IMR-90 (cell line): ENCODE data around the gene C22orf31. TPM values are rescaled to one million over a fixed set of nuclear protein-coding genes. Genes with fewer than 3 reads are reported as not detected.

Source experiments
- ATAC-seq: fragments of 200-7000 bp; cut with Tn5 transposase; 2 replicates; pipeline ENCODE4 v1.9.1; 2020; ENCODE audit warnings: low read depth, mild to moderate bottlenecking, moderate library complexity
- BruUV-seq: library from RNA; stranded (reverse); fragments of 400-500 nt; replicated peaks from 2 replicates; lab custom pipeline; 2021; lab: Mats Ljungman, UMichigan
- CTCF ChIA-PET: fragments of 300-600 bp; formaldehyde crosslinking; extraction: SDS; loops from one replicate; lab custom pipeline; 2021; ENCODE audit warnings: antibody characterized with exemption; lab: Yijun Ruan, JAX
- POLR2A ChIA-PET: fragments of 300-600 bp; sonication (Branson Sonifier 250); formaldehyde crosslinking; loops from one replicate; lab custom pipeline; 2022; ENCODE audit warnings: antibody characterized with exemption; ENCODE audit not compliant: unreplicated experiment; lab: Charles Lee
- DNase-seq: peaks from one replicate; pipeline ENCODE4 v3.0.0; 2013
- H2AFZ ChIP-seq: replicated peaks from 2 replicates; pipeline ENCODE3; 2013; ENCODE audit warnings: low read length, mild to moderate bottlenecking; ENCODE audit not compliant: poor library complexity
- H2AK5ac ChIP-seq: 2 replicates; pipeline ENCODE4 v1.6.1; 2013; ENCODE audit warnings: low read depth, low read length, inconsistent platforms
- H2AK9ac ChIP-seq: replicated peaks from 2 replicates; pipeline ENCODE3; 2013; ENCODE audit warnings: mild to moderate bottlenecking, low read depth, low read length, moderate library complexity; ENCODE audit not compliant: poor library complexity
- H2BK120ac ChIP-seq: 2 replicates; pipeline ENCODE4 v1.6.1; 2013; ENCODE audit warnings: low read depth, low read length, inconsistent platforms
- H2BK15ac ChIP-seq: 3 replicates; pipeline ENCODE4 v1.6.1; 2013; ENCODE audit warnings: low read depth, low read length, inconsistent platforms
- H2BK20ac ChIP-seq: 2 replicates; pipeline ENCODE4 v1.6.1; 2013; ENCODE audit warnings: low read depth, mild to moderate bottlenecking, inconsistent platforms, low read length, moderate library complexity
- H2BK5ac ChIP-seq: 2 replicates; pipeline ENCODE4 v1.6.1; 2013; ENCODE audit warnings: mild to moderate bottlenecking, low read depth, low read length, inconsistent platforms; ENCODE audit not compliant: poor library complexity, severe bottlenecking
- H3K14ac ChIP-seq: replicated peaks from 2 replicates; pipeline ENCODE4 v1.6.1; 2013; ENCODE audit warnings: low read depth, low read length, inconsistent platforms
- H3K18ac ChIP-seq: 2 replicates; pipeline ENCODE4 v1.6.1; 2013; ENCODE audit warnings: low read depth, low read length, control low read depth
- H3K23ac ChIP-seq: 2 replicates; pipeline ENCODE4 v1.6.1; 2013; ENCODE audit warnings: low read depth, low read length, inconsistent platforms
- H3K27ac ChIP-seq: 2 replicates; pipeline ENCODE4 v1.5.1; 2013; ENCODE audit warnings: mild to moderate bottlenecking, control low read depth, low read length; ENCODE audit not compliant: insufficient read depth
- H3K27me3 ChIP-seq: 2 replicates; pipeline ENCODE4 v1.6.1; 2013; ENCODE audit warnings: low read length; ENCODE audit not compliant: control insufficient read depth, insufficient read depth
- H3K36me3 ChIP-seq: 2 replicates; pipeline ENCODE4 v1.6.1; 2013; ENCODE audit warnings: low read length, mixed read lengths; ENCODE audit not compliant: control insufficient read depth, insufficient read depth
- H3K4ac ChIP-seq: 2 replicates; pipeline ENCODE4 v1.6.1; 2013; ENCODE audit warnings: low read depth, low read length, inconsistent platforms
- H3K4me1 ChIP-seq: 2 replicates; pipeline ENCODE4 v1.6.1; 2013; ENCODE audit warnings: low read length, mixed read lengths; ENCODE audit not compliant: control insufficient read depth, insufficient read depth
- H3K4me2 ChIP-seq: 2 replicates; pipeline ENCODE4 v1.6.1; 2013; ENCODE audit warnings: low read depth, mild to moderate bottlenecking, control low read depth, low read length, moderate library complexity
- H3K4me3 ChIP-seq: 2 replicates; pipeline ENCODE4 v1.5.1; 2013; ENCODE audit warnings: low read depth, mild to moderate bottlenecking, control low read depth, low read length, moderate library complexity; ENCODE audit not compliant: insufficient read depth
- H3K56ac ChIP-seq: 2 replicates; pipeline ENCODE4 v1.6.1; 2013; ENCODE audit warnings: low read length, inconsistent platforms; ENCODE audit not compliant: insufficient read depth; ENCODE audit errors: extremely low read depth
- H3K79me1 ChIP-seq, 2 experiments: 2 replicates each; pipeline ENCODE4 v1.6.1; 2013; ENCODE audit warnings: low read length in 2 of 2, inconsistent platforms in 1 of 2, low read depth in 1 of 2
- H3K9ac ChIP-seq: 2 replicates; pipeline ENCODE4 v1.6.1; 2013; ENCODE audit warnings: low read depth, low read length, control low read depth
- H3K9me1 ChIP-seq: 2 replicates; pipeline ENCODE4 v1.6.1; 2013; ENCODE audit warnings: low read length, inconsistent platforms; ENCODE audit not compliant: insufficient read depth
- H3K9me3 ChIP-seq: 2 replicates; pipeline ENCODE4 v1.6.1; 2013; ENCODE audit warnings: low read length; ENCODE audit not compliant: control insufficient read depth, insufficient read depth
- H4K20me1 ChIP-seq: 2 replicates; pipeline ENCODE4 v1.6.1; 2013; ENCODE audit warnings: low read length, inconsistent platforms; ENCODE audit not compliant: insufficient read depth
- H4K5ac ChIP-seq: 2 replicates; pipeline ENCODE4 v1.6.1; 2013; ENCODE audit warnings: mild to moderate bottlenecking, low read depth, low read length, control low read depth
- H4K8ac ChIP-seq, 2 experiments: 2 replicates each; pipeline ENCODE4 v1.6.1; 2013; ENCODE audit warnings: low read depth in 2 of 2, low read length in 2 of 2, control low read depth in 1 of 2, inconsistent platforms in 1 of 2
- H4K91ac ChIP-seq: 2 replicates; pipeline ENCODE4 v1.6.1; 2013; ENCODE audit warnings: low read depth, low read length, inconsistent platforms; ENCODE audit not compliant: insufficient read depth
- CHD1 ChIP-seq: IDR thresholded peaks from 2 replicates; pipeline ENCODE4 v1.6.1; 2012; ENCODE audit warnings: low read depth, low read length, improper control_type of control experiment
- FOS ChIP-seq: fragments of 150-350 bp; IDR thresholded peaks from 2 replicates; pipeline ENCODE4 v1.6.1; 2016; ENCODE audit warnings: low read depth, low read length
- MAFK ChIP-seq: IDR thresholded peaks from 2 replicates; pipeline ENCODE4 v1.6.1; 2012; ENCODE audit warnings: low read depth, low read length, improper control_type of control experiment
- MAZ ChIP-seq: IDR thresholded peaks from 2 replicates; pipeline ENCODE4 v1.6.1; 2012; ENCODE audit warnings: low read depth, mild to moderate bottlenecking, low read length, improper control_type of control experiment, moderate library complexity, borderline replicate concordance
- RAD21 ChIP-seq: IDR thresholded peaks from 2 replicates; pipeline ENCODE4 v1.6.1; 2012; ENCODE audit warnings: low read length, improper control_type of control experiment
- SMC3 ChIP-seq: fragments of 150-350 bp; IDR thresholded peaks from 2 replicates; pipeline ENCODE4 v1.6.1; 2016; ENCODE audit warnings: low read depth, mild to moderate bottlenecking, antibody characterized with exemption, low read length, moderate library complexity
- USF2 ChIP-seq: fragments of 150-350 bp; IDR thresholded peaks from 2 replicates; pipeline ENCODE4 v1.6.1; 2017; ENCODE audit warnings: mild to moderate bottlenecking, antibody characterized with exemption, low read length, low read depth
- WGBS, 2 experiments: methylation state at CpG; one replicate each; pipeline versions ENCODE4 v1.1.5 to v1.1.7; 2013; ENCODE audit warnings: missing lambda C conversion rate in 2 of 2; ENCODE audit not compliant: insufficient read length in 1 of 2; ENCODE audit errors: extremely low coverage in 2 of 2; 5-methylcytosine and 5-hydroxymethylcytosine counted together
- dilution Hi-C: fragments of 300-500 bp; cut with HindIII; formaldehyde crosslinking; loops from one replicate; pipeline ENCODE4 v1.14.3; 2018; ENCODE audit warnings: low sequenced_read_pairs; ENCODE audit not compliant: unreplicated experiment
- in situ Hi-C: fragments of 300-500 bp; cut with MboI; formaldehyde crosslinking; loops from 3 replicates; pipeline ENCODE4 v1.14.3; 2019; ENCODE audit warnings: low sequenced_read_pairs, inconsistent platforms, mixed read lengths
- intact Hi-C: fragments of 100-400 bp; cut with micrococcal nuclease; formaldehyde crosslinking; loops from 2 replicates; pipeline ENCODE4 v1.10.0; 2022
- polyA plus RNA-seq, 3 experiments: library from polyadenylated mRNA; depleted of rRNA; stranded (reverse); fragments of >200 nt; gene quantifications; 2 replicates each; pipeline ENCODE4 v1.2.3, GENCODE V29; 2012; ENCODE audit warnings: low replicate concordance in 1 of 3
- total RNA-seq: library from RNA; depleted of rRNA; stranded (reverse); fragments of >200 nt; gene quantifications from 2 replicates; pipeline ENCODE4 v1.2.3, GENCODE V29; 2012

Gene C22orf31
- total and polyA plus RNA-seq, 2 of the 4 experiments (the other 2 are of a cell fraction): not detected

DNA sequence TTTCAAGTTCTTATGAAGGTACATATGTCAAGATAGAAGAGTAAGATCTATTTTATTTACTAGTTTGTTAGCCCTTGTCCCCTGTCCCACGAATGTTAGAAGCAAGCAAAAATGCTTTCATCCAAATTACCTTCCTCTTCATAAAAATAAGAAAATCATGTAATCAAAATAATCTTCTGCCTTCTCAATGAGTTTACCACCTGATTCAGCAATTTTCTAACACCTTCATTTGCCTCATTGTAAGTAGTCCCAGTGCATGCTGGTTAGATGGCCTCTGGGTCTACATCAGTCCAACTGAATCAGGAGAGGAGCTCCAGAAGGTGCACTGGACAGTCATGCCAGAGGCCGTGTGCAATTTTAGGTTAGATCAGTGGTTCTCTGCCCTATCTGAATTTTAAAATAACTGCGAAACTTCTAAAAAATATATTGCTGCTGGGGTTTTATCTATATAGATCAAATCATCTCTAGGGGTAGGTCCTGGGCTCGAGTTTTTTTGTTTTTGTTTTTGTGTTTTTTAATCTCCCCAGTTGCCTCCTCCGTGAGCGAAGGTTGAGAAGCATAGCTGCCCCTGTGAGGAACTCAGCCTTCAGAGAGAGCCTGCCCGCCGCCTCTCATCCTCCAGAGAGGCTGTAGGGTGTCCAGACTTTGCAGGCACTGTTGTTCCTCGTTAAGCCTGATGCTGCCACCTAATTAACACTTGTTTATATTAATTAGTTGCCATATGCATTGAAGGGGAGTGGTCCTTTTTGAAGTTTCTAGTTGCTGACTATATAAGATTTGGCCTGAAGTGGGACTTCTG, 32.2 kb downstream of the C22orf31 start:
- Histone ChIP-seq H4K20me1 (no peaks in the 10 kb centered on the region), H3K4me2 (no peak overlapping the region), H3K9me1 (peaks cover 16% of the 10 kb centered on the region), H3K14ac (no peak overlapping the region), H3K23ac (no peak overlapping the region), H2BK15ac (0 out of 3 replicates have a peak overlapping the region, but pooled peaks have one; percentile 11), H3K9ac (no peak overlapping the region), H4K8ac (peak overlapping the region in 1 of 2 experiments; percentile 74; a peak in 1 of 4 replicates), H3K4me3 (no peak overlapping the region), H3K27me3 (no peaks in the 10 kb centered on the region), H2BK20ac (peak overlapping the region; percentile 35; the same call in 1 of the 2 replicates), H3K56ac (no peak overlapping the region), H3K79me1 (peaks cover 14 to 24% of the 10 kb centered on the region in 2 experiments; a peak in 3 of 4 replicates), H3K18ac (no peak overlapping the region), H3K9me3 (no peaks in the 10 kb centered on the region), H2BK5ac (no peak overlapping the region), H3K4me1 (peaks cover 18% of the 10 kb centered on the region), H2AFZ (no peak overlapping the region), H2AK9ac (no peak overlapping the region), H3K27ac (no peak overlapping the region), H2AK5ac (peak overlapping the region; percentile 36; the same call in 1 of the 2 replicates), H2BK120ac (no peak overlapping the region), H3K4ac (no peak overlapping the region), H4K91ac (no peak overlapping the region), H3K36me3 (no peaks in the 10 kb centered on the region), H4K5ac (no peak overlapping the region)
- WGBS, 2 experiments: no CpG with 5 or more reads among the region's 9 CpGs
- intact Hi-C loops (no loop called here), in situ Hi-C loops (no loop called here), dilution Hi-C loops (no loop called here)
- TF ChIP-seq MAFK (peak; percentile 72), USF2 (no peak), SMC3 (no peak), MAZ (no peak), FOS (no peak), CHD1 (no peak), RAD21 (no peak)
- ChIA-PET POLR2A (no interaction called here), CTCF (interaction anchor here (1.3 kb wide), 1 partner anchor 10 kb away, joined by 3 read pairs; no protein-coding TSS in a partner anchor)
- DNase-seq (no peak), ATAC-seq (no peak)
- no TSS peak for BruUV-seq
